Tibial nerve (tissue), 4 donors: Measurements from ENCODE around the gene TRAP1. TPM values are rescaled to one million over a fixed set of nuclear protein-coding genes. Genes with fewer than 3 reads are reported as not detected.

Source experiments
- DNase-seq, 2 donors: peaks; one replicate each; pipeline ENCODE4 v3.0.0-alpha.2; 2019; ENCODE audit warnings: low spot score in 2 of 2
- H3K27ac ChIP-seq, 4 donors: fragments of 200-600 bp; sonication (generic) in 3 of 4; one replicate each; pipeline ENCODE4 v1.5.1; 2017 to 2019; ENCODE audit warnings: mild to moderate bottlenecking in 1 of 4
- H3K27me3 ChIP-seq, 2 donors: fragments of 200-600 bp; sonication (generic) in 1 of 2; one replicate each; pipeline versions ENCODE4 v1.5.1 to v1.6.0; 2017 to 2019
- H3K36me3 ChIP-seq, 3 donors: fragments of 200-600 bp; sonication (generic); one replicate each; pipeline ENCODE4 v1.5.1; 2018 to 2019
- H3K4me1 ChIP-seq, 4 donors: fragments of 200-600 bp; sonication (generic) in 3 of 4; one replicate each; pipeline ENCODE4 v1.5.1; 2017 to 2019
- H3K4me3 ChIP-seq, 4 donors: fragments of 200-600 bp; sonication (generic) in 3 of 4; one replicate each; pipeline ENCODE4 v1.5.1; 2017 to 2019; ENCODE audit warnings: mild to moderate bottlenecking in 1 of 4, moderate library complexity in 1 of 4
- H3K9me3 ChIP-seq, 4 donors: fragments of 200-600 bp; sonication (generic) in 3 of 4; one replicate each; pipeline ENCODE4 v1.5.1; 2017 to 2019
- EP300 ChIP-seq, 2 donors: sonication (generic); formaldehyde crosslinking; IDR thresholded peaks; one replicate each; pipeline ENCODE4 v1.6.1; 2017; ENCODE audit warnings: antibody characterized with exemption in 2 of 2, mild to moderate bottlenecking in 1 of 2
- POLR2A ChIP-seq, 2 donors: fragments of 450-650 bp; IDR thresholded peaks; one replicate each; pipeline ENCODE4 v1.6.1; 2017; ENCODE audit warnings: antibody characterized with exemption in 2 of 2, mild to moderate bottlenecking in 2 of 2, moderate library complexity in 2 of 2
- WGBS, 2 donors: methylation state at CpG; one replicate each; pipeline ENCODE4 v1.1.5; 2018; 5-methylcytosine and 5-hydroxymethylcytosine counted together
- total RNA-seq, 4 donors: library from RNA; depleted of rRNA; stranded (reverse); fragments of >200 nt; gene quantifications; one replicate each; pipeline ENCODE4 v1.1.0, GENCODE V29; 2016
- TF ChIP-seq, protein P1 (sequence below), 5 experiments: fragments of 200-600 bp in 3 of 5; fragments of 450-650 bp in 2 of 5; sonication (generic) in 3 of 5; IDR thresholded peaks; one replicate each; pipeline ENCODE4 v1.5.1; 2016 to 2019; ENCODE audit warnings: antibody characterized with exemption in 5 of 5, mild to moderate bottlenecking in 3 of 5, moderate library complexity in 2 of 5

The TRAP1 gene
- total RNA-seq, 4 donors from 2014 or later: 61.6 to 146 (median 74.2) TPM

DNA sequence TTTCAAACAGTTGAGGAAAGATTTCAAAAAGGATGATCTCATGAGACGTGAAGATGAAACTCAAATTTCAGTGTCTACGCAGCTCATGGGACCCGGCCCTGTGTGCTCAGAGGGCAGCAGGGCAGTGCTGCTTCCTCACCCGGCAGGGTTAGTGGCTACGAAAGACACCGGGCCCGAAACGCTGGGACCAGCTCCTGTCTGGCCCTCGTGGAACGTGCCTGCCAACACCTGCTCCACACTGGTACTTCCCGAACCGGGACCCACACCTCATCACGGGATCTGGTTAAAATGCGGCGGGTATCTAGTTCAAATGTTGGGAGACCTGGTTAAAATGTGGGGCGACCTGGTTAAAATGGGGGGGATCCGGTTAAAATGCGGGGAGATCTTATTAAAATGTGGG is 44.1 kb downstream of the TRAP1 start:
- Histone ChIP-seq H3K27me3 (no peaks in the 10 kb centered on the region), H3K4me1 (no peaks in the 10 kb centered on the region), H3K9me3 (no peaks in the 10 kb centered on the region), H3K4me3 (no peak overlapping the region), H3K36me3 (peaks cover 0 to 96% (median 5%) of the 10 kb centered on the region in 3 donors), H3K27ac (no peak overlapping the region)
- WGBS, 2 donors: 93% methylated on average over 18 of the region's 18 CpGs
- TF ChIP-seq POLR2A (IDR thresholded peaks at IDR 0.05): no peak
- TF ChIP-seq, protein P1, sequence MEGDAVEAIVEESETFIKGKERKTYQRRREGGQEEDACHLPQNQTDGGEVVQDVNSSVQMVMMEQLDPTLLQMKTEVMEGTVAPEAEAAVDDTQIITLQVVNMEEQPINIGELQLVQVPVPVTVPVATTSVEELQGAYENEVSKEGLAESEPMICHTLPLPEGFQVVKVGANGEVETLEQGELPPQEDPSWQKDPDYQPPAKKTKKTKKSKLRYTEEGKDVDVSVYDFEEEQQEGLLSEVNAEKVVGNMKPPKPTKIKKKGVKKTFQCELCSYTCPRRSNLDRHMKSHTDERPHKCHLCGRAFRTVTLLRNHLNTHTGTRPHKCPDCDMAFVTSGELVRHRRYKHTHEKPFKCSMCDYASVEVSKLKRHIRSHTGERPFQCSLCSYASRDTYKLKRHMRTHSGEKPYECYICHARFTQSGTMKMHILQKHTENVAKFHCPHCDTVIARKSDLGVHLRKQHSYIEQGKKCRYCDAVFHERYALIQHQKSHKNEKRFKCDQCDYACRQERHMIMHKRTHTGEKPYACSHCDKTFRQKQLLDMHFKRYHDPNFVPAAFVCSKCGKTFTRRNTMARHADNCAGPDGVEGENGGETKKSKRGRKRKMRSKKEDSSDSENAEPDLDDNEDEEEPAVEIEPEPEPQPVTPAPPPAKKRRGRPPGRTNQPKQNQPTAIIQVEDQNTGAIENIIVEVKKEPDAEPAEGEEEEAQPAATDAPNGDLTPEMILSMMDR (IDR thresholded peaks at IDR 0.05): no peak
- TF ChIP-seq EP300 (IDR thresholded peaks at IDR 0.05): no peak
- DNase-seq: no peak

DNA sequence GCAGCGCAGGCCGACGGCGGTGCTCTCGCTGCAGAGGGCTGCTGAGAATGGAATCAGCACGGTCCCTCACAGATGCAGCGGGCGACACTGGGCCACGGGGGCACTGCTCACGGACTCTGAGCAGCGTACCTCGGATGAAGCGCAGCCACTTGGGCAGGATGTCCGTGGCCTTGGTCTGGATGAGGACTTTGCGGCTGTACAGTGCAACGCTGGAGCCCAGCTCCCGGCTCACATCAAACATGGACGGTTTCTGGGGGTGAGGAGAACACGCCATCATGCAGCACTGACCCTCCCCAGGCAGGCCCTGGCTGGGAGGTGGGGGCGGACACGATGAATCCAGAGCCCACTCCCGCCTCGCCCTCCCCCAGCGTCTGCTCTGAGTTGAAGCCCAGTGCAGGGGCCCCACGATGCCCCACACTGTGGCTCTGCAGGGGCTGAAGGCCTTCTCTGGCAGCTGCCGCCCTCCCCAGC is 44.7 kb downstream of the TRAP1 start:
- DNase-seq: no peak
- WGBS, 2 donors: 93 to 95% methylated on average over 26 of the region's 26 CpGs
- Histone ChIP-seq H3K27me3 (no peaks in the 10 kb centered on the region), H3K4me3 (no peak overlapping the region), H3K36me3 (peaks cover 0 to 93% (median 5%) of the 10 kb centered on the region in 3 donors), H3K4me1 (no peaks in the 10 kb centered on the region), H3K9me3 (no peaks in the 10 kb centered on the region), H3K27ac (no peak overlapping the region)
- no peak for TF ChIP-seq EP300 (IDR thresholded peaks at IDR 0.05)
- no peak for TF ChIP-seq POLR2A (IDR thresholded peaks at IDR 0.05)
- TF ChIP-seq, protein P1 (IDR thresholded peaks at IDR 0.05): no peak

DNA sequence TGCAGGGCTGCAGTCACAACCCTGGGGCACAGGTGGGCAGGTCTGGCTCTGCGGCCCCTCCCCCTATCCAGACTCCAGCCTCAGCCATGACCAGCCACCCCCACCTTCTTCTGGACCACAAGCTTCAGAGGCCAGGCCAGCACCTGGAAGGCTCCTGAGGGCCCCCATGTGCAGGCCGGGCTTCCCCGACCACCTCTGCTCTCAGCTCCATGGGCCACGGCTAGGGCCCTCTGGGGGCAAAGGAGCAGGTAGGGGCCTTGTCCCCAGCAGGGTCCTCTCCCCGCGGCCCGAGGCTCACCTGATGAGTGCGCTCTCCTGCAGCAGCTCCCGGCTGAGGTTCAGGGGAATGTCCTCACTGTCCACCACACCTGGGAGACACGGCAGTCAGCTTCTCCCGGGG is 45.9 kb downstream of the TRAP1 start:
- H3K27ac ChIP-seq: no peak overlapping the region
- H3K27me3 ChIP-seq: no peaks in the 10 kb centered on the region
- H3K9me3 ChIP-seq: no peaks in the 10 kb centered on the region
- no peak overlapping the region for H3K4me3 ChIP-seq
- no peak for TF ChIP-seq POLR2A (IDR thresholded peaks at IDR 0.05)
- TF ChIP-seq EP300 (IDR thresholded peaks at IDR 0.05): no peak
- TF ChIP-seq, protein P1 (IDR thresholded peaks at IDR 0.05): no peak
- no peaks in the 10 kb centered on the region for H3K4me1 ChIP-seq
- 95 to 96% methylated on average over 10 to 11 of the region's 11 CpGs for WGBS, 2 donors
- H3K36me3 ChIP-seq: peaks cover 0 to 92% (median 5%) of the 10 kb centered on the region in 3 donors
- no peak for DNase-seq

DNA sequence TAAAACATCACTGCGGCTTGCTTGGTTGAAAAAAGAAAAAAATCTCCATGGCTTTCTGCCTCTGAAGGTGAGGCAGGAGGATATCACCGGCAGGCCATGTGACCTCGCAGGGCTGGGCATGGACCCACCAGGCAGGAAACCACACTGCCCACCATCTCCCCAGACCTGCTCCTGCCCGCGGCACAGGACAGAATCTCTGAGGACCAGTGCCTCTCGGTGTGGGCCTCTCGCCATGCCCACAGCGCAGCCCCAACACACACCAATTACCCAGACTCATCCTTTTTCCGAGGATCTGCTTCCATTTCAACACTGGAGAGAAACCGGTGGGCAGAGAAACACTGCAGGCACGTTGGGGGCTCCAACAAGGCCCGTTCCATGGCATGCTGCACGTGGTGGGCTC is 46.6 kb downstream of the TRAP1 start:
- Histone ChIP-seq H3K27me3 (no peaks in the 10 kb centered on the region), H3K9me3 (no peaks in the 10 kb centered on the region), H3K4me3 (no peak overlapping the region), H3K4me1 (no peaks in the 10 kb centered on the region), H3K27ac (no peak overlapping the region), H3K36me3 (peaks cover 0 to 91% (median 5%) of the 10 kb centered on the region in 3 donors)
- whole genome bisulfite sequencing, 2 donors: 86 to 93% methylated on average over 12 to 13 of the region's 13 CpGs
- TF ChIP-seq POLR2A (IDR thresholded peaks at IDR 0.05) (no peak), EP300 (IDR thresholded peaks at IDR 0.05) (no peak)
- TF ChIP-seq, protein P1 (IDR thresholded peaks at IDR 0.05): no peak
- DNase-seq: no peak

DNA sequence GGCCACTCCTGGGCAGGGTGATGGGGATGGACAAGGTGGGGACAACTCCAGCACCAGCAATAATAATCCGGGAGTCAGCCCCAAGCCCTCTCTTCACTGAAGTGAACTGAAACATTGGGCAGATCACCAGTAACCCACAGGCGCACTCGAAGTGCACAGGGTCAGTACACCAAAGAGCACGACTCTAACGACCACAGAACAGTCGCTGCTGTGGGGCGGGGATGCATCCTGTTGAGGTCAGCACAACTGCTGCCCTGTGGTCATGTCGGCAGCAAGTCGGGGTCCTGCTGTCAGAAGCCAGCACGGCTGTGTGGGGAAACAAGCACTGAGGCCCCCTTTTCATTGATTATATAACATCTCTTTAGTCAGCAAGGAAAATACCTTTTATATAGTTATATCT is 48.2 kb downstream of the TRAP1 start:
- no peak overlapping the region for H3K4me3 ChIP-seq
- H3K27ac ChIP-seq: no peak overlapping the region
- H3K27me3 ChIP-seq: no peaks in the 10 kb centered on the region
- peaks cover 0 to 91% (median 5%) of the 10 kb centered on the region in 3 donors for H3K36me3 ChIP-seq
- no peak for DNase-seq
- H3K4me1 ChIP-seq: no peaks in the 10 kb centered on the region
- 85 to 86% methylated on average over 10 of the region's 10 CpGs for WGBS, 2 donors
- TF ChIP-seq POLR2A (IDR thresholded peaks at IDR 0.05) (no peak), EP300 (IDR thresholded peaks at IDR 0.05) (no peak)
- TF ChIP-seq, protein P1 (IDR thresholded peaks at IDR 0.05): no peak
- no peaks in the 10 kb centered on the region for H3K9me3 ChIP-seq
